Muscle layer of colon (tissue), 2 donors: Measurements from ENCODE around the gene RAB4A.

Experiments used
- H3K27ac ChIP-seq: one replicate; pipeline ENCODE4 v1.7.0; 2013; ENCODE audit warnings: low read depth, mild to moderate bottlenecking, low read length, moderate library complexity
- H3K27me3 ChIP-seq, 2 donors: one replicate each; pipeline ENCODE4 v1.7.0; 2013; ENCODE audit warnings: low read length in 2 of 2, mild to moderate bottlenecking in 2 of 2; ENCODE audit not compliant: insufficient read depth in 2 of 2, control insufficient read depth in 1 of 2
- H3K36me3 ChIP-seq: one replicate; pipeline ENCODE4 v1.7.0; 2013; ENCODE audit warnings: mild to moderate bottlenecking, low read length; ENCODE audit not compliant: insufficient read depth
- H3K4me1 ChIP-seq: one replicate; pipeline ENCODE4 v1.7.0; 2013; ENCODE audit warnings: mild to moderate bottlenecking, low read length; ENCODE audit not compliant: insufficient read depth
- H3K4me3 ChIP-seq, 2 donors: one replicate each; pipeline ENCODE4 v1.7.0; 2013; ENCODE audit warnings: low read length in 2 of 2, low read depth in 1 of 2, mild to moderate bottlenecking in 1 of 2, moderate library complexity in 1 of 2
- H3K9ac ChIP-seq: one replicate; pipeline ENCODE4 v1.7.0; 2013; ENCODE audit warnings: low read length
- H3K9me3 ChIP-seq: one replicate; pipeline ENCODE4 v1.7.0; 2013; ENCODE audit warnings: mild to moderate bottlenecking, low read length
- donor health status: abdominal sarcoma.
- donor health status: Adenocarcinoma of cecum.

RAB4A gene

DNA sequence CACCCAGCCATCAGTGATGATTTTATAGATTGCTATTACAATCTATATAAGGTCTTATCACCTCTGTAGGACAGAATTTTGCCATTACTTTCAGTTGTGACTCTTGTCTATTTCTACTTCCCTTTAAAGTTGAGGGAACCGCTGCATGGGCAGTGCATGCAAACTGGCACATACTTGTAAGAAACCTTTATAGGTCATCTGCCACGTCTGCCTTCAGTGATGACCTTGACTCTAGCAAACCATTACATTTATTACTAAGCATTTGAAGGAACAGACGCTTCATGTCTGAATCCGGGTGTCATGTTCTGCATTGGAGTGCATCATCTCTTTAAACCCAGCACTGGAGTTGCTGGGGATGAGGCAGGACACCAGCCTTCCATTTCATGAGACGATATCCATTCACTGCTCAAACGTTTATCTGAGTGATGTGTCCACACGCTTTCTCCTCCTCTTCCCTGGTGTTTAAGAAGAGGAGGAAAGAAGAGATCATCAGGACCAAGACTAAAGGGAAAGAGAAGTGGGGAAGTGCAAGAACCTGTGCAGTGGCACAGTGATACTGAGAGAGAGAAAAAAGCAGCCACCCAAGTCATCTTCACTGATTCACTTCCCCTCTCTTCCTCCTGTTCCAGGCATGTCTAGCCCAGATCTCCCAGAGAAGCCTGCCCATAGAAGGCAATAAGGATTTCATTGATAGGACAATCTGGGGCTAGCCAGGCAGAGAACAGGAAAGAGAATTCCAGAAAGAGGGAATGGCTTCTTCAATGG lies 57.9 kb downstream of the RAB4A start:
- no peaks in the 10 kb centered on the region for H3K9me3 ChIP-seq
- no peak overlapping the region for H3K9ac ChIP-seq
- no peak overlapping the region for H3K4me3 ChIP-seq
- no peaks in the 10 kb centered on the region for H3K4me1 ChIP-seq
- H3K36me3 ChIP-seq, result peaks cover 10% of the 10 kb centered on the region
- H3K27me3 ChIP-seq, result no peaks in the 10 kb centered on the region
- H3K27ac ChIP-seq, result no peak overlapping the region

DNA sequence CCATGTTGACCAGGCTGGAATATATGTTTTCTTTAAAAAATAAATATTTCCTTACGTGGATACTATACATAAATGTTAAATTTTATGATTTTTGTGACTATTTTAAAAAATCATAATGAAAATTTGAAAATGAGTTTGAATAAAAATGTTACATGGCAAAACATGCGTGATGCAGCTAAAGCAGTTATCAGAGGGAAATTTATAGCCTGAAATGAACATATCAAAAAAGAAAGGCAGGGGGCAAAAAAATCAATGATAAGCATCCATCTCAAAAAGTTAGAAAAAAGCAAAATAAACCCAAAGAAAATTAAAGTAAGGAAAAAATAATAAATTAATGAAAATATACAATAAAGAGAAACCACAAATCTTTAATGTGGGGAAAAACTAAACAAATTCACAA lies 63.4 kb downstream of the RAB4A start:
- no peak overlapping the region for H3K4me3 ChIP-seq

DNA sequence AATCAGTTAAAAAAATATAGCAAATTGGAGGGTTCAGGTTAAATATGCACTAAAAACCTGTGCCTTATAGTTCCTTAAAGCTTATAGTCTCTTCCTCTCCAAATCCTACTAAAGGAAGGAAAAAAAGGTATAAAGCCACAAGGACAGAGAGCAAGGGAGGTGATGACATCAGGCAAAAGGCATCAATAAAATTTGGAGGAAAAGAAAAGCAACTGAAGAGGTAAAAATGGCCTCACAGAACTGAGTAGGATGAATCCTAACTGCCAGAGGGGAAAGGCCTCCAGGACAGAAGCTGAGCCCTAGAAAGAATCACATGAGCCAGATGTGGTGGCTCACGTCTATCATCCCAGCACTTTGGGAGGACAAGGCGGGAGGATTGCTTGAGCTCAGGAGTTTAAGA lies 63.8 kb downstream of the RAB4A start:
- H3K4me1 ChIP-seq, result no peaks in the 10 kb centered on the region

More for the DNA sequence above, 63.4 kb downstream of the RAB4A start:
- H3K9ac ChIP-seq, result no peak overlapping the region
- H3K36me3 ChIP-seq, result peaks cover 5% of the 10 kb centered on the region
- H3K4me1 ChIP-seq, result no peaks in the 10 kb centered on the region
- no peaks in the 10 kb centered on the region for H3K9me3 ChIP-seq
- H3K27ac ChIP-seq, result no peak overlapping the region
- H3K27me3 ChIP-seq, result no peaks in the 10 kb centered on the region

DNA sequence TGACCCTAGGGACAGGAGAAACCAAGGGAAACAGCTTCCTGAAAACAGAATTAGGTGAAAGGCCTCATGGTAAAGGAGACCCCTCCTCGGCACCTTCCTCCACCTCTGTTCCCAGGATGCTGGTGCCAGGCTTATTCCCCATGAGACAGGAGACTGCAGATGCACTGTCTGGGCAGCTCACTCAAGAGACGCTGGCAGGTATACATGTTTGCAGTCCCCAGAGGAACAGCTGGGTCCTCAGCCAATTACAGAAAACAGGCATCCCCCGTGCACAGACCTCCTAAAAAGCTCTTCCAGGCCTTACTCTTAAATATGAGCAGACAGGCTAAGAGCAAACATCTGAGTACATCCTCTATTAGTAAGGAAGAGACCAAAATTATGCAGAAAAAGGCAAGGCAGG lies 65.4 kb downstream of the RAB4A start:
- Histone ChIP-seq H3K9ac (no peak overlapping the region), H3K9me3 (no peaks in the 10 kb centered on the region), H3K27ac (no peak overlapping the region), H3K36me3 (peaks cover 5% of the 10 kb centered on the region), H3K4me3 (no peak overlapping the region), H3K27me3 (no peaks in the 10 kb centered on the region), H3K4me1 (peaks cover 3% of the 10 kb centered on the region)

More for the DNA sequence above, 63.8 kb downstream of the RAB4A start:
- Histone ChIP-seq H3K27ac (no peak overlapping the region), H3K4me3 (no peak overlapping the region), H3K36me3 (peaks cover 5% of the 10 kb centered on the region), H3K9me3 (no peaks in the 10 kb centered on the region), H3K27me3 (no peaks in the 10 kb centered on the region), H3K9ac (no peak overlapping the region)

DNA sequence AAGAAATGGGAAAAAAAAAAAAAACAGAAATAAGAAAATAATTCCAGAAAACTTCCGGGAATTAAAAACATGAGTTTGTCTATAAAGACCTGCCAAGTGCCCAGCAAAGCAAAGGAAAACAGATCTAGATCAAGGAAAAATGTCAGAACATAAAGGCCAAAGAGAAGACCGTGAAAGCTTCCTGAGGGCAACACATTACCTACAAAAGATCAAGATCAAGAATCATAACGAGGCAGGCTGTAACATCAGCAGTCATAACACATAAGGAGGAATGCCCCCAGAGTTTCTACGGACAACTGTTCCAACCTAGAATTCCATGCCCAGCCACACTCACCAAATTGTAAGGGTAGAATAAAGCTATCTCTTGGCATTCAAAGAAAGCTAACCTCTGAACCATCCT lies 68.2 kb downstream of the RAB4A start:
- Histone ChIP-seq H3K36me3 (peaks cover 5% of the 10 kb centered on the region), H3K9me3 (no peaks in the 10 kb centered on the region), H3K27ac (no peak overlapping the region), H3K9ac (no peak overlapping the region), H3K27me3 (no peaks in the 10 kb centered on the region), H3K4me1 (peaks cover 7% of the 10 kb centered on the region), H3K4me3 (no peak overlapping the region)

DNA sequence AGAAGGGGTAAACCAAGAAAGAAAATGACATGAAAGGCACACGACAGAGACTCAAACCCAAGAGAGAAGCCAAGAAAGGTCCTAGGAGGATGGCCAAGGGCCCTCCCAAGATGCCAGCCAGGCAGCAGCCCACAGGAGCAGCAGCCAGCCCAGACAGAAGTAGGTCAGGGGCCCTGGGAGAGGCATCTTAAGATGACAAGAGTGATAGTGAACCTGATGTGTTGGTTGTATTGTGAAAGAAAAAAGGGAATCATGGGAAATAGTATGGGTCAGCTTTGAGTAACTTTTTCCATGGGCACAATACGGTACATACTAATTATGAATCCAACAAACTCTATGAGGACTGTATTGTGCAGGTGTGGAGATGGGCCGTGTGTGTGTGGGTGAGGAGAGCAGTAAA lies 68.6 kb downstream of the RAB4A start:
- no peak overlapping the region for H3K9ac ChIP-seq
- H3K4me1 ChIP-seq, result peaks cover 7% of the 10 kb centered on the region
- H3K4me3 ChIP-seq, result no peak overlapping the region
- H3K9me3 ChIP-seq, result no peaks in the 10 kb centered on the region
- no peaks in the 10 kb centered on the region for H3K27me3 ChIP-seq
- H3K27ac ChIP-seq, result no peak overlapping the region
- peaks cover 5% of the 10 kb centered on the region for H3K36me3 ChIP-seq

DNA sequence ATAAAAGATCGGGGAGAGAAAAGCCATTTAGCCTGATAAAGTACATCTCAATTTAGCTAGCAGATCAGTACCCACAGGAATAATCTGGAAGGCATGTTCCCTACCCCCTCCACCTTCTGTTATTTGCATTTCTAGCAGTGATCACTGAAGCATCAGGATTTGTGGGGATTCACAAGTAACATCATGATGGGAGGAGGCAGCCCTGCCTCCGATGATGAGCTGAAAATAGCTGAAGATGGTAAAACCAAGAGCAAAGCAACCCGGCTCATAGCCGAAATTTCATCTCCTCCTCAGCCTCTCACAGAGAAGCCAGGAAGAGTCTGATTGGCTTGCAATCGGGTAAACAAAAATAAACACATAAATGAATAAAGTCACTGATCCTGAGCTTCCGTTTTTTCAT lies 69.6 kb downstream of the RAB4A start:
- Histone ChIP-seq H3K9me3 (no peaks in the 10 kb centered on the region), H3K27me3 (no peaks in the 10 kb centered on the region), H3K27ac (no peak overlapping the region), H3K4me3 (no peak overlapping the region), H3K4me1 (peaks cover 7% of the 10 kb centered on the region), H3K36me3 (peaks cover under 1% of the 10 kb centered on the region), H3K9ac (no peak overlapping the region)

DNA sequence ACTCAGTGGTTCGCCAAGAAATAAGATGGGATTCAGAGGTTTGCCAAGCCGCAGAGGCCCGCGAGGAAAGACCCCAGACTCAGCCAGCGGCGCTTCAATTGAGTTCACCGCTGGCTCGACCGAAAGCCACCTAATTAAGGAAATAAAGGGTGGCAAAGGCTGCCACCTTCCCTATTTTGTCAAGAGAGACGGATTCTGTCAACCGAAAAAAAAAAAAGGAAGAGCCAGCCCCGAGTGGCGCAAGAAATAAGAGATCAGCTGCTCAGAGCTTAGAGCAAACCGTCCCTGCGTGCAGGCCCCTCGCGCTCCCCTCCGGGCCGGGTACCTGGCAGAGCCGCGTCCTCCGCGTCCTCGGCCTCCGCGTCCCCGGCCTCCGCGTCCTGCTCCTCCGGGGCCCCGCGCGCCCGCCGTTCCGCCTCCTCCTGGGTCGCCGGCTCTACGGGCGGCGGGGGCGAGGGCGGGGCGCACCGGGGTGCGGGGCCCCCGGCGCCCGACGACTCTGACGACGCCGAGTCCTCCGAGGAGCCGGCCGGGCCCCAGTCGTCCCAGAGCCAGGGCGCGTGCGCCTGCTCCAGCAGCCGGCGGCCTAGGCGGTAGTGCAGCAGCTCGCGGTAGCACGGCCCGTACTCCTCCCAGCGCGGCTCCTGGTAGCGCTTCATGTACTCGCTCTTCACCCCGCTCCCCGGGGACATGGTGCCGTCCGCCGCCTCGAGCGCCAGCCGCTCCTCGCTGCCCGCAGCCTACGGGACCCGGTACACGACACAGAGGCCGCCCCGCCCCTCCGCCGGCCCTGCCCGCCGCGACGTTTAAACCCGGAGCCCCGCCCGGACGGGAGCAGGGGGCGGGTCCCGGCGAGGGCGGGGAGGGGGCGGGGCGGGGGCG lies 71.1 kb downstream of the RAB4A start:
- Histone ChIP-seq H3K4me1 (peaks cover 7% of the 10 kb centered on the region), H3K9me3 (no peaks in the 10 kb centered on the region), H3K4me3 (peak overlapping the region; percentile 49 to 76), H3K27me3 (no peaks in the 10 kb centered on the region), H3K9ac (peak overlapping the region; percentile 61), H3K36me3 (no peaks in the 10 kb centered on the region), H3K27ac (peak overlapping the region; percentile 82)

DNA sequence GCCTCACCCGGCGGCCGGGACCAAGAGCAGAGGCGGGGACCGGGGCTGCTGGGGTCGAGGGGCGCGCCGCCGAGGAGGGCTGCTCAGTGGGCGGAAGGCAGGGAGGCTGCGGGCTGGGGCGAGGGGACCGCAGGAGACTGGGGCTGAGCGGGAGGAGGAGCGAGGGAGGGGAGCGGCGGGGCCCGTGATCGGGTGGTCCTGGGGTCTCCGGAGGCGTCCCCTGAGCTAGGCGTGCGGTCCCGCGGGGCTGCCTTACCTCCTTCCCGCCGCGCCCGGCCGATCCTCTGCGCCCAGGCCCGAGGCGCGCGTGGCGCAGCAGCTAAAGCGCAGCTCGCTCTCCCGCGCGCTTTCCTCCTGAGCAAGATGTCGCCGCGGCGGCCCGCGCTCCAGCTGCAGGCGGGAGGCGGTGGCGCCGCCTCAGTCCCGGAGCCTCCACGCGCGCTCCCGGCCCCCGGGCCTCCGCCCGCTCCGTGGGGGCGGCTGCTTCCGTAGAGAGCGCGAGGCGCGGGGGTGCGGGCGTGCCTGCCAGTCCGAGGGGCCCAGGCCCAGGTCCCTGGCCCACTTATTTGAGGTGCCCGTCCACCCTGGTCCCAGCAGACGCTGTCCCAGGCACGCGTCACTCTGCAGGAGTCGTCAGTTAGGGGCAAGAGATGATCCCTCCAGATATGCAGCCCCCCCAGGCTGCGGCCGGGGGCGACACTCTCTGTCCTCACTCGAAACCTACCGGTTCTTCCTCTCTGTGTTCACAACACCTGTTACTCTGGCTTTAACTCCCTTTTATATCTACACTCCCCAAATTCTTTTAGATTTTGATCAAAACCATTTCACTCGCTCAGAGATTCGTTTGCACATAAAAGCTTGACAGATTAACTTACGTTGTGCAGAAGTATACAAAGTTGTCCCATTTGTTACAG lies 72.0 kb downstream of the RAB4A start, which contains the start of gene CCSAP:
Gene CCSAP (minus strand): TSS at position 392 of the 914 bp plus-strand sequence. CDS start 582 bp downstream, outside the sequence.
- Histone ChIP-seq H3K27ac (peak within 1 kb of the TSS; percentile 82), H3K27me3 (peaks cover 0 to 6% of the 10 kb centered on the region in 2 donors), H3K9ac (no peak within 1 kb of the TSS), H3K9me3 (no peaks in the 10 kb centered on the region), H3K4me3 (peak within 1 kb of the TSS; percentile 49 to 76), H3K4me1 (peaks cover 7% of the 10 kb centered on the region), H3K36me3 (no peaks in the 10 kb centered on the region)

DNA sequence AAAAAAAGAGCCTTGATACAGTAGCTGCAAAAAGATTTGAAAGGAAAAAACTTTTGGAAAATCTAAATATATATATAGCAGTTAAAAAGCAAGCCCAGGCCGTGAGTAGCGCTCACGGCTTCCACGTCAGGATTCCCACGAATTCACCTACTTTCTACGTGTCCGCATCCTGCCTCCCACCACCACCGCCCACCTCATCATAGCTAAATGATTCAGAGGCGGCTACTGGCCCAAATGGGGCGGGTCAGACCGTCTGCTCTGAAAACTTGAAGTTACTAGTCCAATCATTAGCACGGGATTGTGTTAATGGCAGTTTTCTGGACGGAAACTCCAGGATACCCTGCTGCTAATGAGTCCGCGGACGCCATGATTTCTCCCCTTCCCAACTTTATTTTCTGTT lies 73.2 kb downstream of the RAB4A start:
- no peak overlapping the region for H3K4me3 ChIP-seq
- peaks cover 7% of the 10 kb centered on the region for H3K4me1 ChIP-seq
- peaks cover 0 to 7% of the 10 kb centered on the region in 2 donors for H3K27me3 ChIP-seq
- H3K36me3 ChIP-seq, result no peaks in the 10 kb centered on the region
- H3K9me3 ChIP-seq, result no peaks in the 10 kb centered on the region
- no peak overlapping the region for H3K9ac ChIP-seq
- H3K27ac ChIP-seq, result no peak overlapping the region
